Neural cell (in vitro differentiated cells): ENCODE measurements around the gene TK2.

ENCODE experiments used
- EP300 ChIP-seq: fragments of 450-650 bp; conservative IDR thresholded peaks from 2 replicates; pipeline ENCODE4 v1.6.1; 2014; ENCODE audit warnings: antibody characterized with exemption, mild to moderate bottlenecking, moderate library complexity; ENCODE audit not compliant: poor library complexity, severe bottlenecking
- POLR2AphosphoS5 ChIP-seq: IDR thresholded peaks from 2 replicates; pipeline ENCODE4 v1.6.1; 2012
- RAD21 ChIP-seq: fragments of 450-650 bp; conservative IDR thresholded peaks from 2 replicates; pipeline ENCODE4 v1.6.1; 2014; ENCODE audit warnings: antibody characterized with exemption, mild to moderate bottlenecking, moderate library complexity
- SMC3 ChIP-seq: fragments of 450-650 bp; conservative IDR thresholded peaks from 2 replicates; pipeline ENCODE4 v1.6.1; 2014; ENCODE audit warnings: antibody characterized with exemption, mild to moderate bottlenecking, moderate library complexity; ENCODE audit not compliant: poor library complexity
- TAF1 ChIP-seq: IDR thresholded peaks from 2 replicates; pipeline ENCODE4 v1.6.1; 2012; ENCODE audit warnings: low read depth
- TF ChIP-seq, protein P1 (sequence below): fragments of 450-650 bp; IDR thresholded peaks from 2 replicates; pipeline ENCODE4 v1.5.1; 2014; ENCODE audit warnings: antibody characterized with exemption, mild to moderate bottlenecking, moderate library complexity; ENCODE audit not compliant: poor library complexity, severe bottlenecking

GRCh38 chr16:66525396-66526180 lies 24.3 kb downstream of the TK2 start:
- TF ChIP-seq, protein P1, sequence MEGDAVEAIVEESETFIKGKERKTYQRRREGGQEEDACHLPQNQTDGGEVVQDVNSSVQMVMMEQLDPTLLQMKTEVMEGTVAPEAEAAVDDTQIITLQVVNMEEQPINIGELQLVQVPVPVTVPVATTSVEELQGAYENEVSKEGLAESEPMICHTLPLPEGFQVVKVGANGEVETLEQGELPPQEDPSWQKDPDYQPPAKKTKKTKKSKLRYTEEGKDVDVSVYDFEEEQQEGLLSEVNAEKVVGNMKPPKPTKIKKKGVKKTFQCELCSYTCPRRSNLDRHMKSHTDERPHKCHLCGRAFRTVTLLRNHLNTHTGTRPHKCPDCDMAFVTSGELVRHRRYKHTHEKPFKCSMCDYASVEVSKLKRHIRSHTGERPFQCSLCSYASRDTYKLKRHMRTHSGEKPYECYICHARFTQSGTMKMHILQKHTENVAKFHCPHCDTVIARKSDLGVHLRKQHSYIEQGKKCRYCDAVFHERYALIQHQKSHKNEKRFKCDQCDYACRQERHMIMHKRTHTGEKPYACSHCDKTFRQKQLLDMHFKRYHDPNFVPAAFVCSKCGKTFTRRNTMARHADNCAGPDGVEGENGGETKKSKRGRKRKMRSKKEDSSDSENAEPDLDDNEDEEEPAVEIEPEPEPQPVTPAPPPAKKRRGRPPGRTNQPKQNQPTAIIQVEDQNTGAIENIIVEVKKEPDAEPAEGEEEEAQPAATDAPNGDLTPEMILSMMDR, result no peak
- no peak for TF ChIP-seq TAF1
- no peak for TF ChIP-seq POLR2AphosphoS5
- no peak for TF ChIP-seq RAD21
- TF ChIP-seq SMC3, result no peak
- TF ChIP-seq EP300, result no peak
